HG02970 (cell line): Measurements from ENCODE around the gene LONP2.
"Not testable (repeated sequence)": the region's sequence is repeated elsewhere in the genome, so short reads cannot be mapped to it uniquely, and the experiment has no call there.

ENCODE experiments used
- ATAC-seq: cut with Tn5 transposase; IDR thresholded peaks from one replicate; pipeline ENCODE4 v1.9.1; 2021; ENCODE audit warnings: mild to moderate bottlenecking, moderate library complexity, moderate number of reproducible peaks; ENCODE audit not compliant: unreplicated experiment, low FRiP score

The LONP2 gene

DNA sequence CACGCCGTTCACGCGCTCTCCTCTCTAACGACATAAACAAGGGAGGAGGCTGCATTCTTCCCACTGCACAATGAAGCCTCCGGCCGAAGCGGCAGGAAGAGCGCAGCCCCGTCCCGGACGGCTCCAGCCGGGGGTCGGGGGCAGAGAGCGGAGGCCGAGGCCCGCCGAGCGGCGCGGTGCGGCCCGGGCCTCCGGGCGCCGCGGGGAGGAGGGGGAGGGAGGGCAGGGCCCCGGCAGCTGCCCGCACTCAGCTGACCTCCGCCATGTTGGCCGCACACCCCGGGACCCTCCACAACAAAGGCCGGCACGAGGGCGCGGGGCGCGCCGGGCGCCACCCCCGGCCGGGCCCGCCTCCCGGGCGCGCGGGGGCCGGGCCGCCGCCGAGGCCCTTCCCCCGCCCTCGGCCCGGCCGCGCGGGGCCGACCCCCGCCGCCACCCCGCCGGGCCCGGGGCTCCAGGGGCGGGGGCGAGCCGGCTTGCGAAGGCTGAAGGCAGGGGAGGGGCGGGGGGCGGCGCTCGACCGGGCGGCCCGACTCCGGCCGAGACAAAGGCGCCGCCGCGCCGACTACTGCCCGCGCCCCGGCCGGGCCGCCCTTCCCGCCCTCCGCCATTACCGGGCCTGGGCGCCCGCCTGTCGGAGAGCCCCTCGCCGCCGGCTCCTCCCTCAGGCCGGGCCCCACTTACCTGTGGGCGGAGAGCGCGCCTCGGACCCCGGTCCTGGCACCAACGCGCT, 140.6 kb downstream of the LONP2 start:
- ATAC-seq: peak; percentile 50

DNA sequence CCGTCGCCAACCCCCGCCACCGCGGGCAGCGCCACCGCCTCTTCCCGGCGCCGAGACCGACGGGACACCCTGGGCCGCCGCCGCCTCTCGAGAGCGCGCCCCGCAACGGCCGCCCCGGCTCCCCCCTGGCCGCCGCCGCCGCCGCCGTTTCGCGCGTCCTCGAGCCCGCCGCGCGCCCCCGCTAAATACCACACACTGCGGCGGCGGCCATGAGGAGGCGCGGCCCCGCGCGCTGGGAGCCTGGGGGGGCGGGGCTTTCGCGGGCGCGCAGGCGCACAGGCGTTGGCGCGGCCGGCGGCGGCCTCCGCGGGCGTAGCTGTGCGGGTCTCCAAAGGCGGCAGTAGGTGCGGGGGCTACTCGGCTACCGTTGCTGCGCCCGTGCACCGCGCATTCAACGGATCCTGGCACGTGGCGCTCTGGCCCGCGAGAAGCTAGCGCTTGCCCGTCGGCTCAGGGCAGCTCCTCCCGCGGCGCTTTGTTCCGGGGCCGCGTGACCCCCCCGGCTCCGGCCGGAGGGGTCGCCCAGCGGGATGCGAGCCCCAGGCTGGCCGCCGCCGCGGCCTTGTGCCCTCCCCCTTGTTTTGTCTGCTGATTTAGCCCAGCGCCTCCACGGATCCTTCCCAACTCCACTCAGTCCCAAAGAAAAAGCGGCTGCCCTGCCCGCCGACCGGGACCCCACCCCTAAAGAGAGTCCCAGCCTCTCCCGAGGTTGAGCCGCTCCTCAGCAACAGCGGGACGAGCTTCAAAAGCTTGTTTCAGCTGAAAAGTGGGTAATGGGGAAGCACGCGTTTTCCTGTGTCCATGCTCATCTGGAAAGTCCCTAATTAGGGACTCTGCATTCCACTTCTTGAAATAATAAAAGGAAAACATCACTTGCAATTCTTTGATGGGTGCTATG, 141.4 kb downstream of the LONP2 start, which contains the start of gene SIAH1:
TSS of gene SIAH1 (minus strand) at position 161 of the 898 bp plus-strand sequence. CDS start 22,985 bp downstream, outside the sequence.
- ATAC-seq: peak; percentile 71

DNA sequence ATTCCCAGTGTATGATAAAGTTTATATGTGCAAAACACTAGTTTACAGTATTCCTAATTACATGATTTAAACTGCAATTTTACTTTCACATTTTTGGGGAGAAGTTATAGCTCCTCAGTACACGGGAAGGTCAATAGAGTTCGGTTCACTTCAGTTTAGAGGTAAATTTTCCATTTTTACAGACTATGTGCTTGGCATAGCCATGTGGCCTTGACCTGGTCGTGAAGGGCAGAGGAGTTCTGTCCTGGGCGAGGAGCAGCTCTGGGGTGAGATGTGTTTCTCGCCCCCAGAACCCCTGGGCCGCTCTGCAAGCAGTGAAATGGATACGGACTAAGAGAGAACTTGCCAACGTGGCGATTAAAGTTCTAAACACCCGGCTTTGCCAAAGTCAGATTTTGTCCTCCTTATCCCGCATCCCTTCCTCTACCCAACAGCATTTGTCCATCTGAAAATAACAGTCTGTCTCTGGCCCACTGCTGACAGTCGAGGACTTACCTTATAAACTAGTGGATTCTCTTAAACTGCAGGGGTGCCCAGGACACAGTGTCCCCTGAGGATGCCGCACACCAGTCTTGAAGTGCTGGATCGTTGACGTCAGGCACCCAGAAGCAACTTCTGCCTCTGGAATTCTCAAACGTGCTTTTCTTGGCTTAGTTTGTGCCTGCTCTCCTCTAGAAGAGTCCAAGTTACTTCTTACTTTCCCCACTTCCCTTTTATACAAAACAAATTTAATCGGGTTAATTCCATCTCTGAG, 142.6 kb downstream of the LONP2 start:
- ATAC-seq: no peak

DNA sequence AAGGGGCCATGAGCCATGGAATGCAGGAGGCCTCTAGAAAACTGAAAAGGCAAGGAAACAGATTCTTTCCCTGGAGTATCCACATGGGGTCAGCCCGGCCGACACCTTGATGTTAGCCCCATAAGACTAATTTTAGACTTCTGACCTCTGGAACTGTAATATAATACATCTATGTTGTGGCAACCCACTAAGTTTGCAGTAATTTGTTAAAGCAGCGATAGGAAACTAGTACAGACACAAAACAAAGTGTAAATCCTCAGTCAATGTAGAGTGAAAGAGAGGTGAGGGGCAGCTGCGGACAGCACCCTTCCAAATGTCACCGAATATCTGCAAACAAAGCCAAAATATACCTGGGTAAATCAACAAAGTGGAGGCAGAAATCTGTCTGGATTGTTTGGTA, 148.3 kb downstream of the LONP2 start:
- no peak for ATAC-seq

DNA sequence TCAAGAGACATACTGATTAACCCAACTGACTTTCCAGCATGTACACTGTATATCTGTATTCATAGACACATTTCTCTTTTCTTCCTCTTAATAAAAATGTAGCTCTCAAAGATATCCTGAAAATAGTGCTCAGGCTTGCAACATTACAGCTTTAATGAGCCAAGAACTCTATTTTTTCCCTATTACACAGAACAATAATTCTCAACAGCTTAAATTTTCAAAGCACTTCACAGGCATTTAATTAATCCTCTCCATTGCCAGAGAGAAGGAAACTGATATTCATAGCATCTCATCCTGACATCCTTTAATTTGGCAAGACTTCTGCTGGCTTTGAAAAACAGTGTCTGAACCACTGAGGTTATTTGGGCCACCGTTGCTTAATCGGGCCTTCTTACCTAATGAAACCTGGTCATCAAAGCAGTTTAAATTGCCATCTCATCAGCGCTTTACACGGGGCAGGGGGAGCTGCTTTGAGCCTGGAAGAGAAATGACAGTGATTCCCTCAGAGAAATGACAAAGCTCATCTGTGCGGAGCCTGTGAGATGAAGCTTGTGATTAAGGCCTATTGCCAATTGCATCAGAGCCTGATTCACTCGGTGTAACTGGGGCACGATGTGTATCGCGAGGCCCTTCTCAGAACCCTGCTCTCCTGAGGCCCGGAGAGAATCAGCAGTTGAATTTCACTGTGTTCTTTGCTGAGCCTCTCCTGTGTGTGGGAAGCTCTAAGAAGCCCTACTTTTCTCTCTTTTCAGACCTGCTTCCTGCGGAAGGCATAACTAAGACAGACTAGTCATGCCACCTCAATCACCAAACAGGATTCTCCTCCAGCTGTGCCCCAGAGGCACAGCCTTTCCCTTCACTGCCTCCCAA, 149.6 kb downstream of the LONP2 start:
- no peak for ATAC-seq

DNA sequence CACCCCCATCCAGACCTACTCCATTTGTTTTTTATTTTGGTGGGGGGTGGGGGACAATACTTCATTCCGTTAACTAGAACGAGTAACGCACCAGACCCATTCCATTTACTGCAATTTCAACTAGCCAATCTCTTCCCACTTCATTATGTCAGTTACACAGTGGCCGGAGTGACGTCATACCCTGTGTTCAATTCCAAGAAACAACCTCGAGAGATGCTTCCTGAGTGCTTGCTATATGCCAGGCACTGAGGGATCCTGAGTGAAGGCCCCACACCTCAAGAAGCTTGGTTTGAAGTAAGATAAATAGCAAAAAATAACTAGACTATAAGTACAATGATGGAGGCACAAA, 150.2 kb downstream of the LONP2 start:
- ATAC-seq: no peak

DNA sequence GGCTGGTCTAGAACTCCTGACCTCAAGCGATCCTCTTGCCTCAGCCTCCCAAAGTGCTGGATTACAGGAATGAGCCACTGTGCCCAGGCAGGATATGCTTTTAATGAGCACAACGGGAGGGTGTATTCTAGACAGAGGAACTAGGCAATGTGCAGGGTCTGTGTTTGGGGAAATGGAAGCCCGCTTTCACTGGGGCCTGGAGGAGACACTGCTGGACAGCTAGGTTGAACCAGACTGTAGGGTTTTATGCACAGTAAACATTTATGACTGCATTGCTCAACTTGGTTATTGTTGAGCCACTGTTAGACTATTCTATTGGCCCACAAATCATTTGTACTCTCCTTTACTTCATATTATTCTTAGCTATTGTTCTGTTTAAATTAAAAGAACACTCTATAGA, 151.3 kb downstream of the LONP2 start:
- ATAC-seq: no peak

DNA sequence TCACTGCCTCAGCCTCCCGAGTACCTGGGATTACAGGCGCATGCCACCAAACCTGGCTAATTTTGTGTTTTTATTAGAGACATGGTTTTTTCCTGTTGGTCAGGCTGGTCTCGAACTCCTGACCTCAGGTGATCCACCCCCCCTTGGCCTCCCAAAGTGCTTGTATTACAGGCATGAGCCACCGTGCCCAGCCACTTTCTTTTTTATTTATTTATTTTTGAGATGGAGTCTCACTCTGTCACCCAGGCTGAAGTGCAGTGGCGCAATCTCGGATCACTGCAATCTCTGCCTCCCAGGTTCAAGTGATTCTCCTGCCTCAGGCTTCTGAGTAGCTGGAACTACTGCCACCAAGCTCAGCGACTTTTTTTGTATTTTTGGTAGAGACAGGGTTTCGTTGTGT, 158.4 kb downstream of the LONP2 start:
- not testable (repeated sequence) for ATAC-seq

DNA sequence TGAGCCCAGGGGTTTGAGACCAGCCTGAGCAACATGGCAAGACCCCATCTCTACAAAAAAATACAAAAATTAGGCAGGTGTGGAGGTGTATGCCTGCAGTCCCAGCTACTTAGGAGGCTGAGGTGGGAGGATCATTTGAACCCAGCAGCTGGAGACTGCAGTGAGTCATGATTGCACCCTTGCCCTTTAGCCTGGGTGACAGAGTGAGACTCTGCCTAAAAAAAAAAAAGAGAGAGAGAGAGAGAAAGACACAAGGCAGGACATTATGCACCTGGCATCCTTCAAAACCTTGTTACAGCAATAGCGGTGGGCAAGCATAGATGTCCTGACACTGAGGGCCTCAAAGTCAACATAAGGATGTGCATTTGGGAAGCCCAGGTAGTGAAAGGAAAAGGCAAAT, 161.1 kb downstream of the LONP2 start:
- ATAC-seq: no peak

DNA sequence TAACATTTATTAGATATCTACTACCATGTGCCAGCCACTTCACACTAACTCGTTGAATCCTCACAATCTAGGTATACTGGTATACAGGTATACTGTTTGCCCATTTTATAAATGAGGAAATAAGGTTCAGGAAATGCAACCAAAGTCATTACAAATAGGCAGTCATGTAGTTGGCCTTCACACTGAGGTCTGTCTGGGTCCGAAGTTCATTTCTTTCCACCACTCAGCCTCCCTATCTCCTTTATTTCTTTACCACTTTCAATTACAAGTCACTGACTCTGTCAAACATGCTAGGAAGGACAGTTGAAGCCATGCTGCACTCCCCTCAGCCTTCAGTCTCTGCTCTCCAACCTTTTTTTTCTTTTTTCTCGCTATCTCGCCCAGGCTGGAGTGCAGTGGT, 161.8 kb downstream of the LONP2 start:
- ATAC-seq: no peak
